Natural killer cell (primary cell): ENCODE measurements around the gene CEACAM19. TPM values are rescaled to one million over a fixed set of nuclear protein-coding genes. Genes with fewer than 3 reads are reported as not detected.
"Not testable (repeated sequence)": the region's sequence is repeated elsewhere in the genome, so short reads cannot be mapped to it uniquely, and the experiment has no call there.

Source experiments
- ATAC-seq, 3 donors: fragments of 150-1000 bp in 2 of 3; fragments of 200-7000 bp in 1 of 3; cut with Tn5 transposase; 1 replicate in 1 of 3; 2 replicates in 2 of 3; pipeline ENCODE4 v1.10.0; 2021; ENCODE audit warnings: mild to moderate bottlenecking in 2 of 3, moderate library complexity in 2 of 3
- DNase-seq, 2 donors: peaks; one replicate each; pipeline versions ENCODE4 v3.0.0 to v3.0.0-alpha.2; 2013 to 2021; ENCODE audit warnings: mixed read lengths in 1 of 2
- H3K27ac ChIP-seq: one replicate; pipeline ENCODE4 v1.5.1; 2013; ENCODE audit warnings: mild to moderate bottlenecking, low read length
- H3K27me3 ChIP-seq: one replicate; pipeline ENCODE4 v1.6.1; 2013; ENCODE audit warnings: low read length; ENCODE audit not compliant: control insufficient read depth, insufficient read depth
- H3K36me3 ChIP-seq: one replicate; pipeline ENCODE4 v1.6.1; 2013; ENCODE audit warnings: low read length; ENCODE audit not compliant: control insufficient read depth, insufficient read depth
- H3K4me1 ChIP-seq: one replicate; pipeline ENCODE4 v1.6.1; 2013; ENCODE audit warnings: low read length; ENCODE audit not compliant: control insufficient read depth, insufficient read depth
- H3K4me3 ChIP-seq: one replicate; pipeline ENCODE4 v1.5.1; 2013; ENCODE audit warnings: low read length
- H3K9me3 ChIP-seq: one replicate; pipeline ENCODE4 v1.6.1; 2013; ENCODE audit warnings: low read length; ENCODE audit not compliant: control insufficient read depth, insufficient read depth
- H3K27ac Mint-ChIP-seq, 2 donors: one replicate each; pipeline ENCODE4 v1.8.0; 2022; ENCODE audit warnings: mild to moderate bottlenecking in 2 of 2, mixed read lengths in 2 of 2, moderate library complexity in 1 of 2
- H3K27me3 Mint-ChIP-seq, 2 donors: one replicate each; pipeline ENCODE4 v1.8.0; 2022; ENCODE audit warnings: low read depth in 2 of 2, mixed read lengths in 2 of 2
- H3K36me3 Mint-ChIP-seq: one replicate; pipeline ENCODE4 v1.8.0; 2022; ENCODE audit warnings: mixed read lengths
- H3K4me1 Mint-ChIP-seq, 2 donors: one replicate each; pipeline ENCODE4 v1.8.0; 2022; ENCODE audit warnings: mixed read lengths in 2 of 2
- H3K4me3 Mint-ChIP-seq: one replicate; pipeline ENCODE4 v1.8.0; 2022; ENCODE audit warnings: mild to moderate bottlenecking, moderate library complexity, mixed read lengths
- H3K9me3 Mint-ChIP-seq, 2 donors: one replicate each; pipeline ENCODE4 v1.8.0; 2022; ENCODE audit warnings: mixed read lengths in 2 of 2
- WGBS: methylation state at CpG from one replicate; pipeline ENCODE4 v1.1.7; 2013; ENCODE audit warnings: missing lambda C conversion rate; ENCODE audit not compliant: insufficient coverage; 5-methylcytosine and 5-hydroxymethylcytosine counted together
- intact Hi-C: fragments of 100-400 bp; cut with micrococcal nuclease; formaldehyde crosslinking; loops from one replicate; pipeline ENCODE4 v1.14.2; 2022
- total RNA-seq, 4 donors: library from RNA; stranded (reverse); fragments of 120-200 nt in 1 of 4; gene quantifications; one replicate each; pipeline versions ENCODE4 v1.2.3 to v1.2.4, GENCODE V29; 2013 to 2022
- TF ChIP-seq, protein P1 (sequence below): fragments of 200-600 bp; IDR thresholded peaks from one replicate; pipeline ENCODE4 v1.8.0; 2022; ENCODE audit warnings: antibody characterized with exemption

The CEACAM19 gene
- total RNA-seq, 3 donors from 2014 or later (not counting 1 experiment from before 2014, with no cell fraction given), result 2.6 to 4.1 (median 2.7) TPM

DNA sequence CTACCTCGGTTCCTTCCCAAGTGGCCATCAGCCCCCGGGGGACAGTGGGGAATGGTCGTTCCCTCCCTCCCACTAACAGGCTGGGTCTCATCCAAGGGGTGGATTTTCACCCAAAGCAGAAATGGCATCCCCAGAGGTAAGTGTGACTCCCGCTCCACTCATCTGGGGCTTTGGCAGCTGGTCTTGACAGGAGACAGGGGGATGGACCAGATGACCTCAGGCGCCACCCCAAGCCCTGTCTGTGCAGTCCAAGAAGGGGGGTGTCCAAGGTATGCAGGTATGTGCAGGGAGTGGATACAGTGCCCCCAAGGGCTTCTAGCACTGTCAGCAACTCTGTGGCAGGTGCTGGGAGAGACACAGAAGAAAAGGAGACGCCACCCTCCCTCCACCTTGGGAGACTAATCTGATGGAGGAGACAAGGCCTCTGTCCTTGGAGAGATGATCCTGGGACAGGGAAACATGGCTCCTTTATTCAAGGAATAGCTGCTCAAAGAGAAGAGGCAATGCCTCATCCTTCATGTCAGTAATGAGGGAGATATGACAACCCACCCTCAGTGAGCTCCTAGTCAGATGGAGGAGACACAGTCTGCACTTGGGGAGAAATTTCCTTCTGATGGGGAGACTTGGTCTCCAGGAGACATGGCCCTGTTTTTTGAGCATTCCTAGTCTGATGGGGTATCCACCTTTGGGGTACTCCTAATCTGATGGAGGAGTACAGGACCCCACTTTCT, 35.4 kb downstream of the CEACAM19 start:
- no peaks in the 10 kb centered on the region for H3K36me3 ChIP-seq
- H3K4me3 ChIP-seq, result no peak overlapping the region
- peaks cover 8 to 10% of the 10 kb centered on the region in 2 donors for H3K4me1 Mint-ChIP-seq
- no peaks in the 10 kb centered on the region for H3K36me3 Mint-ChIP-seq
- H3K27me3 ChIP-seq, result no peaks in the 10 kb centered on the region
- no peaks in the 10 kb centered on the region for H3K9me3 ChIP-seq
- no peak overlapping the region for H3K27ac ChIP-seq
- TF ChIP-seq, protein P1, sequence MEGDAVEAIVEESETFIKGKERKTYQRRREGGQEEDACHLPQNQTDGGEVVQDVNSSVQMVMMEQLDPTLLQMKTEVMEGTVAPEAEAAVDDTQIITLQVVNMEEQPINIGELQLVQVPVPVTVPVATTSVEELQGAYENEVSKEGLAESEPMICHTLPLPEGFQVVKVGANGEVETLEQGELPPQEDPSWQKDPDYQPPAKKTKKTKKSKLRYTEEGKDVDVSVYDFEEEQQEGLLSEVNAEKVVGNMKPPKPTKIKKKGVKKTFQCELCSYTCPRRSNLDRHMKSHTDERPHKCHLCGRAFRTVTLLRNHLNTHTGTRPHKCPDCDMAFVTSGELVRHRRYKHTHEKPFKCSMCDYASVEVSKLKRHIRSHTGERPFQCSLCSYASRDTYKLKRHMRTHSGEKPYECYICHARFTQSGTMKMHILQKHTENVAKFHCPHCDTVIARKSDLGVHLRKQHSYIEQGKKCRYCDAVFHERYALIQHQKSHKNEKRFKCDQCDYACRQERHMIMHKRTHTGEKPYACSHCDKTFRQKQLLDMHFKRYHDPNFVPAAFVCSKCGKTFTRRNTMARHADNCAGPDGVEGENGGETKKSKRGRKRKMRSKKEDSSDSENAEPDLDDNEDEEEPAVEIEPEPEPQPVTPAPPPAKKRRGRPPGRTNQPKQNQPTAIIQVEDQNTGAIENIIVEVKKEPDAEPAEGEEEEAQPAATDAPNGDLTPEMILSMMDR, result no peak
- ATAC-seq (no peak), DNase-seq (no peak)
- no peaks in the 10 kb centered on the region for H3K9me3 Mint-ChIP-seq
- whole genome bisulfite sequencing, result 96% methylated on average over 5 of the region's 6 CpGs
- H3K4me3 Mint-ChIP-seq, result no peak overlapping the region
- H3K4me1 ChIP-seq, result peaks cover 11% of the 10 kb centered on the region
- no peak overlapping the region for H3K27ac Mint-ChIP-seq
- intact Hi-C loops, result no loop called here
- H3K27me3 Mint-ChIP-seq, result no peaks in the 10 kb centered on the region

DNA sequence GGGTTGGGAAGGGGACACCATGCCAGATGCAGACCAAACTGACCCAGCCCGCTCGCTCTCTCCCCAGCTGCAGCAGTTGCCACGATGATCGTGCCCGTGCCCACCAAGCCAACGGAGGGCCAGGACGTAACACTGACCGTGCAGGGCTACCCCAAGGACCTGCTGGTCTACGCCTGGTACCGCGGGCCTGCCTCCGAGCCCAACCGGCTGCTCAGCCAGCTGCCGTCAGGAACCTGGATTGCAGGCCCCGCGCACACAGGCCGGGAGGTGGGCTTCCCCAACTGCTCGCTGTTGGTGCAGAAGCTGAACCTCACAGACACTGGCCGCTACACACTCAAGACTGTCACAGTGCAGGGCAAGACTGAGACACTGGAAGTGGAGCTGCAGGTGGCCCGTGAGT, 36.5 kb downstream of the CEACAM19 start:
- no peaks in the 10 kb centered on the region for H3K36me3 Mint-ChIP-seq
- no peak overlapping the region for H3K27ac Mint-ChIP-seq
- H3K27me3 ChIP-seq, result no peaks in the 10 kb centered on the region
- H3K4me3 ChIP-seq, result no peak overlapping the region
- H3K4me1 ChIP-seq, result peaks cover 11% of the 10 kb centered on the region
- TF ChIP-seq, protein P1, result no peak
- H3K36me3 ChIP-seq, result no peaks in the 10 kb centered on the region
- no peak for ATAC-seq
- H3K4me1 Mint-ChIP-seq, result peaks cover 8 to 10% of the 10 kb centered on the region in 2 donors
- H3K27me3 Mint-ChIP-seq, result no peaks in the 10 kb centered on the region
- no peaks in the 10 kb centered on the region for H3K9me3 ChIP-seq
- intact Hi-C loops, result no loop called here
- DNase-seq, result no peak
- 93% methylated on average over 20 of the region's 20 CpGs for WGBS
- no peak overlapping the region for H3K27ac ChIP-seq
- H3K9me3 Mint-ChIP-seq, result no peaks in the 10 kb centered on the region
- H3K4me3 Mint-ChIP-seq, result no peak overlapping the region

GRCh38 chr19:44708940-44709339, 37.7 kb downstream of the CEACAM19 start:
- no peak for ATAC-seq
- WGBS, result 77% methylated on average over 5 of the region's 5 CpGs

DNA sequence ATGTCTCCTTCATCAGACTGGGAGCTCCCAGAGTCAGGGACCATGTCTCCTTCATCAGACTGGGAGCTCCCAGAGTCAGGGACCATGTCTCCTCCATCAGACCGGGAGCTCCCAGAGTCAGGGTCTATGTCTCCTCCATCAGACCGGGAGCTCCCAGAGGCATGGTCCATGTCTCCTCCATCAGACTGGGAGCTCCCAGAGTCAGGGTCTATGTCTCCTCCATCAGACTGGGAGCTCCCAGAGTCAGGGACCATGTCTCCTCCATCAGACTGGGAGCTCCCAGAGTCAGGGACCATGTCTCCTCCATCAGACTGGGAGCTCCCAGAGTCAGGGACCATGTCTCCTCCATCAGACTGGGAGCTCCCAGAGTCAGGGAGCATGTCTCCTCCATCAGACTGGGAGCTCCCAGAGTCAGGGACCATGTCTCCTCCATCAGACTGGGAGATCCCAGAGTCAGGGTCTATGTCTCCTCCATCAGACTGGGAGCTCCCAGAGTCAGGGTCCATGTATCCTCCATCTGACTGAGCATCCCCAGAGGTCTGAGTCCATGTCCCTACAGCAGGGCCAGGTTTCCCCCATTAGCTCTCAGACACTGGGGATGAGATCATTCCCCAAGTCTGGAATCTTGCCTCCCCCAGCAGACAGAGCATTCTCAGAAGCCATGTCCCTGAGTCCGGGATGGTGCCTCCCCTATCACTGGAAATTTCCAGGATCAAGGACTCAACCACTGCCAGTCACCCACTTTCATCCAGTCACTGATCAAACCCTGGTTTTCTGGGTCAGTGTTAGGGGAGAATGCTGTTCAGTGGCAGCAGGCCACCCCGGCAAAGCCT, 38.4 kb downstream of the CEACAM19 start:
- H3K27ac ChIP-seq, H3K36me3 ChIP-seq, H3K36me3 Mint-ChIP-seq, H3K4me3 Mint-ChIP-seq, H3K27ac Mint-ChIP-seq, H3K4me1 Mint-ChIP-seq, H3K9me3 Mint-ChIP-seq, H3K27me3 Mint-ChIP-seq, DNase-seq, H3K9me3 ChIP-seq, intact Hi-C loops, H3K27me3 ChIP-seq, H3K4me3 ChIP-seq, ATAC-seq: not testable (repeated sequence)
- H3K4me1 ChIP-seq, result peaks cover 11% of the 10 kb centered on the region
- 94% methylated on average over 3 of the region's 4 CpGs for WGBS

More at GRCh38 chr19:44708940-44709339, 37.7 kb downstream of the CEACAM19 start:
- Histone ChIP-seq H3K36me3 (no peaks in the 10 kb centered on the region), H3K9me3 (no peaks in the 10 kb centered on the region), H3K27me3 (no peaks in the 10 kb centered on the region), H3K27ac (no peak overlapping the region), H3K4me3 (no peak overlapping the region), H3K4me1 (peaks cover 11% of the 10 kb centered on the region)
- Mint-ChIP-seq H3K4me1 (peaks cover 8 to 10% of the 10 kb centered on the region in 2 donors), H3K36me3 (no peaks in the 10 kb centered on the region), H3K4me3 (no peak overlapping the region), H3K9me3 (no peaks in the 10 kb centered on the region), H3K27ac (no peak overlapping the region), H3K27me3 (no peaks in the 10 kb centered on the region)
- TF ChIP-seq, protein P1, result no peak
- intact Hi-C loops, result no loop called here
- no peak for DNase-seq
